ENCODE measurements around the gene DHX40.
"Not testable (repeated sequence)": the region's sequence is repeated elsewhere in the genome, so short reads cannot be mapped to it uniquely, and the experiment has no call there.

Gene DHX40, protein sequence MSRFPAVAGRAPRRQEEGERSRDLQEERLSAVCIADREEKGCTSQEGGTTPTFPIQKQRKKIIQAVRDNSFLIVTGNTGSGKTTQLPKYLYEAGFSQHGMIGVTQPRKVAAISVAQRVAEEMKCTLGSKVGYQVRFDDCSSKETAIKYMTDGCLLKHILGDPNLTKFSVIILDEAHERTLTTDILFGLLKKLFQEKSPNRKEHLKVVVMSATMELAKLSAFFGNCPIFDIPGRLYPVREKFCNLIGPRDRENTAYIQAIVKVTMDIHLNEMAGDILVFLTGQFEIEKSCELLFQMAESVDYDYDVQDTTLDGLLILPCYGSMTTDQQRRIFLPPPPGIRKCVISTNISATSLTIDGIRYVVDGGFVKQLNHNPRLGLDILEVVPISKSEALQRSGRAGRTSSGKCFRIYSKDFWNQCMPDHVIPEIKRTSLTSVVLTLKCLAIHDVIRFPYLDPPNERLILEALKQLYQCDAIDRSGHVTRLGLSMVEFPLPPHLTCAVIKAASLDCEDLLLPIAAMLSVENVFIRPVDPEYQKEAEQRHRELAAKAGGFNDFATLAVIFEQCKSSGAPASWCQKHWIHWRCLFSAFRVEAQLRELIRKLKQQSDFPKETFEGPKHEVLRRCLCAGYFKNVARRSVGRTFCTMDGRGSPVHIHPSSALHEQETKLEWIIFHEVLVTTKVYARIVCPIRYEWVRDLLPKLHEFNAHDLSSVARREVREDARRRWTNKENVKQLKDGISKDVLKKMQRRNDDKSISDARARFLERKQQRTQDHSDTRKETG

DNA sequence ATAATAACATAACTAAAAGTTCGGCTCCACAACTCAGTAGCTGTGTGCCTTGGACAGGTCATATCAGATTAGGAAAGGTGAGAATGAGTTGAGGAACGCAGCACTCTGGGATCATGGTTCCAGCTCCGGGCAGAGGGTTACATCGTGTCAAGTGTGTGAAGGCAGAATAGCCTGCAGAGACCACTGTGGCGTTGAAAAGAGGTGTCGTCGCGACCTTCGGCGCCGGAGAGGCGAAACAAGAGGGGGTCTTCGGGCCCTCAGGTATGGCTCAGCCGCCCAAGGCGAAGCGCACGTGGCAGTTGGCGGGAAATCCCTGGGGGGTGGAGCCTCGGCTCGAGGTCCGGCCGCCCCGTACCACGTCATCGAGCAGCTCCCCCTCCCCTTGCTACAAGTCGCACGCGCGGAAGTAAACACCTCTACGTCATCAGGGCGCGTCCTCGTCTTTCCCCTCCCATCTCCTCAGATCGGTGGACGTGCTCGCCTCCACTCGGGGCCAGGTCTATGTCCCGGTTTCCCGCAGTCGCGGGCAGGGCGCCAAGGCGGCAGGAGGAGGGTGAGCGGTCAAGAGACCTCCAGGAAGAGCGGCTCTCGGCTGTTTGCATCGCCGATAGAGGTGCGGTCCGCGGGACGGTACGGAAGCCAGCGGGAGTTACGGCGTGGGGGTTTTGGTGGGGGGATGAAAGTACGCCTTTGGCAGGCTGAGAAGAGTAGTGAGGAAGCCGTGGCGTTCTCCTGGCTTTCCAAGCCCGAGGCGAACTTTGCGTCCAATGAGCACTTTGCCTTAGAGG lies at the start of gene DHX40:
Gene DHX40 (plus strand): TSS at position 440 of the 788 bp plus-strand sequence. CDS start 62 bp downstream, at position 502.
- Histone ChIP-seq H3K9ac (ENCODE audit: low read depth in 1 of 2, low read length in 2 of 2) (peak within 1 kb of the TSS; percentile 75 to 90), H3K4me1 (ENCODE audit: control insufficient read depth in 2 of 2, insufficient read depth in 2 of 2, low read length in 2 of 2) (peaks cover 7 to 9% of the 10 kb centered on the region in 2 donors)

DNA sequence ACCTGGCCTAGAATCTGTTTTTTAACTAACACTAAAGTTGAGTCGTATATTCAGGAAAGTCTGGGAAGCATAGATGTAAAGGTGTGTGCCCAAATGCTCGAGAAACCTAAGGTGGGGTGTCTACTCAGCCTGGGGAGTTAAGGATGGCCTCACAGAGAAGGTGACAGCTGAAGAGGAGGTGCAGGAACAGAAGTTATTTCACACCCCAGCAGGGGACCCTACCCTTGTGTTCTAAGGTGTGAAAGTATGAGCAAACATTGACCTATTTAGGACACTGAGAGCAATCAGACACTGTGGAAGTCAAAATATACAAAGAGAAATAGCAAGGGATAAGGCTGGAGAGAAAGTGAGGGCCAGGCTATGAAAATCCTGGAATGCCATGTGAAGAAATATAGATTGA lies 49.0 kb upstream of the DHX40 start:
- Histone ChIP-seq H3K27me3 (ENCODE audit: control insufficient read depth in 2 of 2, insufficient read depth in 2 of 2, low read length in 2 of 2) (no peaks in the 10 kb centered on the region), H3K36me3 (ENCODE audit: control insufficient read depth in 2 of 2, insufficient read depth in 2 of 2, low read length in 2 of 2) (no peaks in the 10 kb centered on the region), H3K4me3 (ENCODE audit: low read length in 2 of 2) (no peak overlapping the region), H3K4me1 (ENCODE audit: control insufficient read depth in 2 of 2, insufficient read depth in 2 of 2, low read length in 2 of 2) (peaks cover 0 to 3% of the 10 kb centered on the region in 2 donors), H3K9me3 (ENCODE audit: control insufficient read depth in 2 of 2, low read length in 2 of 2) (no peaks in the 10 kb centered on the region), H3K9ac (ENCODE audit: low read depth in 1 of 2, low read length in 2 of 2) (no peak overlapping the region), H3K27ac (ENCODE audit: low read depth in 2 of 2, low read length in 2 of 2) (no peak overlapping the region)

More for the DNA sequence above, at the start of gene DHX40:
- H3K9me3 ChIP-seq (ENCODE audit: control insufficient read depth in 2 of 2, low read length in 2 of 2), result no peaks in the 10 kb centered on the region
- H3K36me3 ChIP-seq (ENCODE audit: control insufficient read depth in 2 of 2, insufficient read depth in 2 of 2, low read length in 2 of 2), result no peaks in the 10 kb centered on the region
- H3K27me3 ChIP-seq (ENCODE audit: control insufficient read depth in 2 of 2, insufficient read depth in 2 of 2, low read length in 2 of 2), result no peaks in the 10 kb centered on the region
- peak within 1 kb of the TSS; percentile 88 to 98 for H3K4me3 ChIP-seq (ENCODE audit: low read length in 2 of 2)
- peak within 1 kb of the TSS; percentile 62 to 76 for H3K27ac ChIP-seq (ENCODE audit: low read depth in 2 of 2, low read length in 2 of 2)

DNA sequence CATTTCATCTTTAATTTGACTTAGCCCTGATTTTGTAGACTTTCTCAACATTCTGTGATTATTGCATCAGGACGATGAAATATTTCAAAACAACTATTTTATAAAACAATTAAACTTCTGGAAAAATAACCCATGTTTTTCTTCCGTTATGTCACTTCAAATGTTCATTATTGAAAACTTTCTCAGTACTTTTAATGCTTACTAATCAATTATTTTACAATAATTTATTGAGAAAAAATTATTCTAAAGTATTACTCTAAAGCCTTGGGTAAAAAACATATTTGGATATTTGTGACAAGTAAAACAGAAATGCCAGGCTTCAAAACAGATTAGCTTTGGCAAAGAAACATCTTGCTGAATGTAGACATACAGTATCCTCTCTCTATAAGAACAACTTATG lies 46.3 kb upstream of the DHX40 start:
- H3K9ac ChIP-seq (ENCODE audit: low read depth in 1 of 2, low read length in 2 of 2), result no peak overlapping the region
- no peaks in the 10 kb centered on the region for H3K9me3 ChIP-seq (ENCODE audit: control insufficient read depth in 2 of 2, low read length in 2 of 2)

DNA sequence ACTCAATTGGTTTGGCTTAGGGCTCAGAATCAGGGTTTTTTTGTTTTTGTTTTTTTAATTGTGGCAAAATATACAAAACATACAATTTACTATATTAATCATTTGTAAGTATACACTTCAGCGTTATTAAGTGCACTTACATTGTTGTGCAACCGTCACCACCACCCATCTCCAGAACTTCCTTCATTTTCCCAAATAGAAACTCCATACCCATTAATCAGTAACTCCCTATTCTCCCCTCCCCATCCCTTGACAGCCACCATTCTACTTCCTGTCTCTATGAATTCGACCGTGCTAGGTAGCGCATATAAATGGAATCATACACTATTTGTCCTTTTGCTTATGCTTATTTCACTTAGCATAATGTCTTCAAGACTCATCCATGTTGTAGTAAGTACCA lies 45.2 kb upstream of the DHX40 start:
- no peaks in the 10 kb centered on the region for H3K27me3 ChIP-seq (ENCODE audit: control insufficient read depth in 2 of 2, insufficient read depth in 2 of 2, low read length in 2 of 2)
- H3K36me3 ChIP-seq (ENCODE audit: control insufficient read depth in 2 of 2, insufficient read depth in 2 of 2, low read length in 2 of 2), result no peaks in the 10 kb centered on the region
- H3K9ac ChIP-seq (ENCODE audit: low read depth in 1 of 2, low read length in 2 of 2), result no peak overlapping the region
- H3K9me3 ChIP-seq (ENCODE audit: control insufficient read depth in 2 of 2, low read length in 2 of 2), result no peaks in the 10 kb centered on the region
- no peak overlapping the region for H3K4me3 ChIP-seq (ENCODE audit: low read length in 2 of 2)
- H3K4me1 ChIP-seq (ENCODE audit: control insufficient read depth in 2 of 2, insufficient read depth in 2 of 2, low read length in 2 of 2), result peaks cover 3% of the 10 kb centered on the region in 2 donors
- H3K27ac ChIP-seq (ENCODE audit: low read depth in 2 of 2, low read length in 2 of 2), result no peak overlapping the region

More for the DNA sequence above, 46.3 kb upstream of the DHX40 start:
- Histone ChIP-seq H3K4me1 (ENCODE audit: control insufficient read depth in 2 of 2, insufficient read depth in 2 of 2, low read length in 2 of 2) (peaks cover 3% of the 10 kb centered on the region in 2 donors), H3K36me3 (ENCODE audit: control insufficient read depth in 2 of 2, insufficient read depth in 2 of 2, low read length in 2 of 2) (no peaks in the 10 kb centered on the region), H3K27me3 (ENCODE audit: control insufficient read depth in 2 of 2, insufficient read depth in 2 of 2, low read length in 2 of 2) (no peaks in the 10 kb centered on the region), H3K4me3 (ENCODE audit: low read length in 2 of 2) (no peak overlapping the region), H3K27ac (ENCODE audit: low read depth in 2 of 2, low read length in 2 of 2) (no peak overlapping the region)

DNA sequence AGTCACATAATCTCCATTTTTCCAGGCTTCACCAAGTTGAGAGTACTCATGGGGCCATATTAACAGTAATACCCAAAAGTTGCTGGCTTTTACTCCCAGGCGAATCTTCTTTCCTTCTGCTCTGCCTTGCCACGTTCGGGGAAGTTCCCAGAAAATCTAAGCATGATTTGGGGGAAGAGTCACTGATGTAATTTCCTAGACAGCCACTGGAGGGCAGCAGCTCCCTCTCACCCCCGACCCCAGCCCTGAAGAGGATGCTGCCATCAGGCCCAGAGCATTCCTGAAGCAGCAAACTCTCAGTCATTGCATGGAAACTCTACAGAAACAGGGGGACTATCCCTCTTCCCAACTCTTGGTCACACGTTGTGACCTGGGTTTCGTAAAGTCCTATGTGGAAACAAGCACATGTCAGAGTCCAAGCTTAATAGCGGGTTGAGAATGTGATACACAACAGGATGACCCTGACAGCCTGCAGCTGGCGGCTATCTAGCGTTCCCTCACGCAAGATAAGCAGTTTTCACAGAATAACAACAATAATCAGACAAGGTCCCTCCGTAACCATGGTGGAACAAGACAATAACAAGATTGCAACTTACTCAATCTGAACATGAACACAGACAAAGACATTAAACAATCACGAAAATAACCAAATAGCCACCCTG lies 43.8 kb upstream of the DHX40 start:
- no peaks in the 10 kb centered on the region for H3K9me3 ChIP-seq (ENCODE audit: control insufficient read depth in 2 of 2, low read length in 2 of 2)
- no peaks in the 10 kb centered on the region for H3K36me3 ChIP-seq (ENCODE audit: control insufficient read depth in 2 of 2, insufficient read depth in 2 of 2, low read length in 2 of 2)
- H3K27me3 ChIP-seq (ENCODE audit: control insufficient read depth in 2 of 2, insufficient read depth in 2 of 2, low read length in 2 of 2), result no peaks in the 10 kb centered on the region
- H3K4me1 ChIP-seq (ENCODE audit: control insufficient read depth in 2 of 2, insufficient read depth in 2 of 2, low read length in 2 of 2), result peaks cover 3% of the 10 kb centered on the region in 2 donors
- H3K9ac ChIP-seq (ENCODE audit: low read depth in 1 of 2, low read length in 2 of 2), result no peak overlapping the region
- peak overlapping the region in 1 of 2 donors; percentile 39 for H3K4me3 ChIP-seq (ENCODE audit: low read length in 2 of 2)
- no peak overlapping the region for H3K27ac ChIP-seq (ENCODE audit: low read depth in 2 of 2, low read length in 2 of 2)

DNA sequence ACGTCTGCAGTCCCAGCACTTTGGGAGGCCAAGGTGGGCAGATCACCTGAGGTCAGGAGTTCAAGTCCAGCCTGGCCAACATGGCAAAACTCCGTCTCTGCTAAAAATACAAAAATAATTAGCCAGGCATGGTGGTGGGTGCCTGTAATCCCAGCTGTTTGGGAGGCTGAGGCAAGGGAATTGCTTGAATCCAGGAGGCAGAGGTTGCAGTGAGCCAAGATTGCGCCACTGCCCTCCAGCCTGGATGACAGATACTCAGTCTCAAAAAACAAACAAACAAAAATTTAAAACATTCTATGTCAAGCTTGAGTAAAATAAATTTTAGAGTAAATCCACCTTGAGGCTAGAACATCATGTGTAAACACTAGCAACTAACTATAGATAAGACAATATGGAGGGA lies 40.5 kb upstream of the DHX40 start:
- H3K4me3 ChIP-seq (ENCODE audit: low read length in 2 of 2); H3K36me3 ChIP-seq (ENCODE audit: control insufficient read depth in 2 of 2, insufficient read depth in 2 of 2, low read length in 2 of 2); H3K27ac ChIP-seq (ENCODE audit: low read depth in 2 of 2, low read length in 2 of 2); H3K9ac ChIP-seq (ENCODE audit: low read depth in 1 of 2, low read length in 2 of 2); H3K27me3 ChIP-seq (ENCODE audit: control insufficient read depth in 2 of 2, insufficient read depth in 2 of 2, low read length in 2 of 2); H3K9me3 ChIP-seq (ENCODE audit: control insufficient read depth in 2 of 2, low read length in 2 of 2); H3K4me1 ChIP-seq (ENCODE audit: control insufficient read depth in 2 of 2, insufficient read depth in 2 of 2, low read length in 2 of 2): not testable (repeated sequence)

DNA sequence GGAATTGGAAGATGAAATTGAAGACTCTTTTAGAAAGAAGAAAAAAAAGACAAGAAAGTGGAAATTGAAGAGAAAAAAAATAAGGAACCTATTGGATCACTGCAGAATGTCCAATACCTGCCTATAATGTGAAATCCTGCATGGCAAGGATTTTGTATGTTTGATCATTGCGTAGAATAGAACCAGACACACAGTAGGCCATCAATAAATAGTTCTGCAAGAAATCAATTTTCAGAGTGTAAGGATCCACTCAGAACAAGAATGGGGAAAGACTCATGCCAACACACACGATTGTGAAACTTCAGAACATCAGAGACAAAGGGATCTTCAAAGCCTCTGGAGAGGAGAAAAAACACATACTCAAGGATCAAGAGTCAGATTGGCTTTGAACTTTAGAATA lies 39.7 kb upstream of the DHX40 start:
- Histone ChIP-seq H3K27ac (ENCODE audit: low read depth in 2 of 2, low read length in 2 of 2) (no peak overlapping the region), H3K4me1 (ENCODE audit: control insufficient read depth in 2 of 2, insufficient read depth in 2 of 2, low read length in 2 of 2) (peaks cover 3% of the 10 kb centered on the region in 2 donors), H3K4me3 (ENCODE audit: low read length in 2 of 2) (no peak overlapping the region), H3K27me3 (ENCODE audit: control insufficient read depth in 2 of 2, insufficient read depth in 2 of 2, low read length in 2 of 2) (no peaks in the 10 kb centered on the region), H3K36me3 (ENCODE audit: control insufficient read depth in 2 of 2, insufficient read depth in 2 of 2, low read length in 2 of 2) (no peaks in the 10 kb centered on the region), H3K9ac (ENCODE audit: low read depth in 1 of 2, low read length in 2 of 2) (no peak overlapping the region), H3K9me3 (ENCODE audit: control insufficient read depth in 2 of 2, low read length in 2 of 2) (no peaks in the 10 kb centered on the region)

DNA sequence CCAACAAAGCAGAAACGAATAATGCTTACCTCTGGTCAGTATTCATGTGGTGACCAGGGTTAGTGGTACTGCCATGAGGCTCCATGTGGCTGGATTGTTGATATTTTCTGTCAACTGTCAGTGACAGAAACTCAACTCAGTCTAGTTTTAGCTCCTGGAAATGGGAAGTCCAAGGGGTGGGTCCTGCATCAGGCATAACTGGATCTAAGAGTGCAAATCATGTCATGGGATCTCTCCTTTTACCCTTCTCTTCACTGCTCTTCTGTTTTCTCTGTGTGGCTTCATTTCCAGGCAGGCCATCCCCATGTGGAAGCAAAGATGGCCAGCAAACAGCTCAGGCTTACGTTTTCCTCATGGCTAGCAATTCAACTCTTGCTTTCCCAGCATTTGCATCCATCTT lies 39.0 kb upstream of the DHX40 start:
- H3K27me3 ChIP-seq (ENCODE audit: control insufficient read depth in 2 of 2, insufficient read depth in 2 of 2, low read length in 2 of 2), result no peaks in the 10 kb centered on the region
- no peak overlapping the region for H3K27ac ChIP-seq (ENCODE audit: low read depth in 2 of 2, low read length in 2 of 2)
- no peaks in the 10 kb centered on the region for H3K36me3 ChIP-seq (ENCODE audit: control insufficient read depth in 2 of 2, insufficient read depth in 2 of 2, low read length in 2 of 2)
- no peaks in the 10 kb centered on the region for H3K9me3 ChIP-seq (ENCODE audit: control insufficient read depth in 2 of 2, low read length in 2 of 2)
- H3K4me1 ChIP-seq (ENCODE audit: control insufficient read depth in 2 of 2, insufficient read depth in 2 of 2, low read length in 2 of 2), result peaks cover under 1 to 3% of the 10 kb centered on the region in 2 donors
- H3K9ac ChIP-seq (ENCODE audit: low read depth in 1 of 2, low read length in 2 of 2), result no peak overlapping the region
- no peak overlapping the region for H3K4me3 ChIP-seq (ENCODE audit: low read length in 2 of 2)

DNA sequence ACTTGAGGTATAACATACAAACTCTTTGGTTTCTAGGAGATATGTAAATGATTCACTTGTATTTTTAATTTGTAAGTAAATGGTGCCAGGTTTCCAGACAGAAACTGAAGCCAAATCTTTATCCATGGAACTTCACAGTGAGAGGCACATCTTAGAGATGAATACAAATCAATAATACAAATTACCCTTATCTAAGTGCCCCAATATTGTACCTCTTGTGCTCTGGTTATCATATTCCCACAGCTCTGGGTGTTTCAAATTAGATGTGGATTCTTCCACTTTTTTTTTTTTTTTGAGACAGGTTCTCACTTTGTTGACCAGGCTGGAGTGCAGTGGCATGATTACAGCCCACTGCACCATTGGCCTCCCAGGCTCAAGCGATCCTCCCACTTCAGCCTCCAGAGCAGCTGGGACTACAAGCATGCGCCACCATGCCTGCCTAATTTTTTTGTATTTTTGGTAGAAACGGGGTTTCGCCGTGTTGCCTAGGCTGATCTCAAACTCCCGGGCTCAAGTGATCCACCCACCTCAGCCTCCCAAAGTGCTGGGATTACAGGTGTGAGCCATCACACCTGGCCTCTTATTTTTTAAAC lies 38.0 kb upstream of the DHX40 start:
- H3K4me1 ChIP-seq (ENCODE audit: control insufficient read depth in 2 of 2, insufficient read depth in 2 of 2, low read length in 2 of 2), result no peaks in the 10 kb centered on the region
- H3K9ac ChIP-seq (ENCODE audit: low read depth in 1 of 2, low read length in 2 of 2), result no peak overlapping the region
- no peaks in the 10 kb centered on the region for H3K27me3 ChIP-seq (ENCODE audit: control insufficient read depth in 2 of 2, insufficient read depth in 2 of 2, low read length in 2 of 2)
- no peaks in the 10 kb centered on the region for H3K36me3 ChIP-seq (ENCODE audit: control insufficient read depth in 2 of 2, insufficient read depth in 2 of 2, low read length in 2 of 2)
- no peaks in the 10 kb centered on the region for H3K9me3 ChIP-seq (ENCODE audit: control insufficient read depth in 2 of 2, low read length in 2 of 2)
- H3K4me3 ChIP-seq (ENCODE audit: low read length in 2 of 2), result no peak overlapping the region
- no peak overlapping the region for H3K27ac ChIP-seq (ENCODE audit: low read depth in 2 of 2, low read length in 2 of 2)
